Measurements from ENCODE around the gene ABHD10.

ABHD10 gene

GRCh38 chr3:111967068-111967467 lies 11.8 kb upstream of the ABHD10 start:
- FAIRE-seq: no peak

GRCh38 chr3:111967651-111968274 lies 11.1 kb upstream of the ABHD10 start:
- FAIRE-seq: peak; percentile 98

GRCh38 chr3:111968319-111969054 lies 10.3 kb upstream of the ABHD10 start:
- FAIRE-seq: no peak

GRCh38 chr3:111970376-111970775 lies 8.4 kb upstream of the ABHD10 start:
- FAIRE-seq: no peak

GRCh38 chr3:111971533-111972130 lies 7.2 kb upstream of the ABHD10 start:
- FAIRE-seq: no peak

GRCh38 chr3:111972891-111973290 lies 5.9 kb upstream of the ABHD10 start:
- peak; percentile 51 for FAIRE-seq

GRCh38 chr3:111975131-111975530 lies 3.7 kb upstream of the ABHD10 start:
- FAIRE-seq: no peak

- peak; percentile 76 for FAIRE-seq
These were observed 2.6 kb upstream of the ABHD10 start for GRCh38 chr3:111976254-111976653.

GRCh38 chr3:111979434-111980038 lies 710 bp downstream of the ABHD10 start:
- no peak for FAIRE-seq

- FAIRE-seq: no peak
These were observed 2.1 kb downstream of the ABHD10 start for GRCh38 chr3:111980716-111981456.

- no peak for FAIRE-seq
These were observed 2.6 kb downstream of the ABHD10 start for GRCh38 chr3:111981457-111981763.

GRCh38 chr3:111984636-111985298 lies 5.9 kb downstream of the ABHD10 start:
- no peak for FAIRE-seq

GRCh38 chr3:111986800-111987199 lies 8.0 kb downstream of the ABHD10 start:
- no peak for FAIRE-seq

- FAIRE-seq: peak; percentile 98
These were observed 10.3 kb downstream of the ABHD10 start for GRCh38 chr3:111989061-111989678.

- no peak for FAIRE-seq
These were observed 14.2 kb downstream of the ABHD10 start for GRCh38 chr3:111993038-111993437.

- no peak for FAIRE-seq
These were observed 20.0 kb downstream of the ABHD10 start, which contains the start of gene TAGLN3 for GRCh38 chr3:111998636-111999483. TAGLN3 (plus strand) TSS chr3:111998922; CDS start chr3:111999423, 501 bp downstream.

GRCh38 chr3:111999484-112000324 lies 20.9 kb downstream of the ABHD10 start:
- no peak for FAIRE-seq

- no peak for FAIRE-seq
These were observed 21.5 kb downstream of the ABHD10 start for GRCh38 chr3:112000367-112000771.

- FAIRE-seq: no peak
These were observed 22.1 kb downstream of the ABHD10 start for GRCh38 chr3:112000966-112001365.

- FAIRE-seq: no peak
These were observed 22.7 kb downstream of the ABHD10 start for GRCh38 chr3:112001526-112001925.

Measured in islet of Langerhans (tissue), 1 donor.